ENCODE results near the gene HS6ST2. TPM values are rescaled to one million over a fixed set of nuclear protein-coding genes. Genes with fewer than 3 reads are reported as not detected.

Gene HS6ST2
- total RNA-seq, 1 experiment from 2014 or later: 8.1 TPM

DNA sequence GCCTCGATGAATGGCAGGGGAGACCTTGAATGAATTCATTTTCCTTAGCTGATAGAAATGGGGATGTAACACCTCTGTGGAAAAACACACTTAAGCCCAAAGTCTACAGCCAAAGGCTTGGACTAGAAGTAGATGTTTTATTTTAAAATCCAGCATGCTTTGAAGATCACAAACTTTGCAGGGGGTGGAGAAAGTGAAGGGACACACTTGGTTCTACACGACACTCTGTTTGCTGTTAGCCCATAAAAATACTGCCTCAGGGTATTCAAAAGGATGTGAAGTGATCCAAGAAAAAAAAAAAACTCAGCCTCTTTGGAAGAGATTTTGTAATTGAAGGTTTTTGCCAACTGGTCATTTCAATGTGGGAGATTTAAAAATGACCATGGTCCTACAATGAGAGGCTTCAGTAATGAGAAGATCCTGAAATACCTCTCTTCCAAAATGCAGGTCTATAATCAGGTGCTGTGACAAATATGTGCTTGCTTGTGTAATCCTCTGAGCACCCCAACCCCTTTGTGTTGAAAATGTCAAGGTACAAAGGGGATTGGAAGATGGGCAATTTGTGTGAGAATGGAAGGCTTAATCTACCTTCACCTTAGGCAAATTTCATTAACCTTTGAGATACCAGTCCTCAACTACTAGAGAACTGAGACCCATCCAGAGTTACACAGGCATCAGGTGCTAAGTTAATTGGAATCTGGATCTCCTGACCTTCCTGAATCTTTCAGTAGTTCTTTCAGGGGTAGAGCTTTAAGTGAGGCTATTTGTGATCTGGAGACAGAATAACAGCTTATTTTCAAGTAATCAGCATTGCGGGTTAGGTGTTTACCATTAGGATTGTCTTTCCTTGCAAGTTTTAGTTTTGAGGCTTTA, 82.5 kb downstream of the HS6ST2 start (continued):
- TF ChIP-seq, protein P1, sequence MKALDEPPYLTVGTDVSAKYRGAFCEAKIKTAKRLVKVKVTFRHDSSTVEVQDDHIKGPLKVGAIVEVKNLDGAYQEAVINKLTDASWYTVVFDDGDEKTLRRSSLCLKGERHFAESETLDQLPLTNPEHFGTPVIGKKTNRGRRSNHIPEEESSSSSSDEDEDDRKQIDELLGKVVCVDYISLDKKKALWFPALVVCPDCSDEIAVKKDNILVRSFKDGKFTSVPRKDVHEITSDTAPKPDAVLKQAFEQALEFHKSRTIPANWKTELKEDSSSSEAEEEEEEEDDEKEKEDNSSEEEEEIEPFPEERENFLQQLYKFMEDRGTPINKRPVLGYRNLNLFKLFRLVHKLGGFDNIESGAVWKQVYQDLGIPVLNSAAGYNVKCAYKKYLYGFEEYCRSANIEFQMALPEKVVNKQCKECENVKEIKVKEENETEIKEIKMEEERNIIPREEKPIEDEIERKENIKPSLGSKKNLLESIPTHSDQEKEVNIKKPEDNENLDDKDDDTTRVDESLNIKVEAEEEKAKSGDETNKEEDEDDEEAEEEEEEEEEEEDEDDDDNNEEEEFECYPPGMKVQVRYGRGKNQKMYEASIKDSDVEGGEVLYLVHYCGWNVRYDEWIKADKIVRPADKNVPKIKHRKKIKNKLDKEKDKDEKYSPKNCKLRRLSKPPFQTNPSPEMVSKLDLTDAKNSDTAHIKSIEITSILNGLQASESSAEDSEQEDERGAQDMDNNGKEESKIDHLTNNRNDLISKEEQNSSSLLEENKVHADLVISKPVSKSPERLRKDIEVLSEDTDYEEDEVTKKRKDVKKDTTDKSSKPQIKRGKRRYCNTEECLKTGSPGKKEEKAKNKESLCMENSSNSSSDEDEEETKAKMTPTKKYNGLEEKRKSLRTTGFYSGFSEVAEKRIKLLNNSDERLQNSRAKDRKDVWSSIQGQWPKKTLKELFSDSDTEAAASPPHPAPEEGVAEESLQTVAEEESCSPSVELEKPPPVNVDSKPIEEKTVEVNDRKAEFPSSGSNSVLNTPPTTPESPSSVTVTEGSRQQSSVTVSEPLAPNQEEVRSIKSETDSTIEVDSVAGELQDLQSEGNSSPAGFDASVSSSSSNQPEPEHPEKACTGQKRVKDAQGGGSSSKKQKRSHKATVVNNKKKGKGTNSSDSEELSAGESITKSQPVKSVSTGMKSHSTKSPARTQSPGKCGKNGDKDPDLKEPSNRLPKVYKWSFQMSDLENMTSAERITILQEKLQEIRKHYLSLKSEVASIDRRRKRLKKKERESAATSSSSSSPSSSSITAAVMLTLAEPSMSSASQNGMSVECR (CRISPR knock-in tag; IDR thresholded peaks at IDR 0.05; ENCODE audit: borderline replicate concordance): no peak
- TF ChIP-seq, protein P2, sequence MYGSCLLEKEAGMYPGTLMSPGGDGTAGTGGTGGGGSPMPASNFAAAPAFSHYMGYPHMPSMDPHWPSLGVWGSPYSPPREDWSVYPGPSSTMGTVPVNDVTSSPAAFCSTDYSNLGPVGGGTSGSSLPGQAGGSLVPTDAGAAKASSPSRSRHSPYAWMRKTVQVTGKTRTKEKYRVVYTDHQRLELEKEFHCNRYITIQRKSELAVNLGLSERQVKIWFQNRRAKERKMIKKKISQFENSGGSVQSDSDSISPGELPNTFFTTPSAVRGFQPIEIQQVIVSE (CRISPR knock-in tag; IDR thresholded peaks at IDR 0.05; ENCODE audit: borderline replicate concordance): no peak
- no peak for TF ChIP-seq OVOL2 (CRISPR knock-in tag; IDR thresholded peaks at IDR 0.05; ENCODE audit: borderline replicate concordance)
- no peak for TF ChIP-seq JUN (CRISPR knock-in tag; IDR thresholded peaks at IDR 0.05)

DNA sequence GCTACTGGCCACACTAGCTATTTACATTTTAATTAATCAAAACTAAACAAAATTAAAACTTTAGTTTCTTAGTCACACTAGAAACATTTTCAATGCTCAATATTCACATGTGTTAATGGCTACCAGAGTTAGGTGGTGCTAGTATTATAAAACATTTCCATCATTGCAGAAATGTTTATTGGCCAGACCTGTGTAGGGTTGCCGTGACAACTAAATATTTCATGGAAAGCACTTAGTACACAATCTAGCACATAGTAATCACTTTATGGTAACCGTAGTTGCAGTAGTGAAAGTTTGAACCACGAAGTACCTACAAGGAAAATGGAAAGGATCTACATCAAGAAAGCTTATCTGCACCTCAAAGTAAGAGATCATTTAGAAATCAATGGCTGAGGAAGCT, 95.9 kb downstream of the HS6ST2 start:
- peaks cover 12% of the 10 kb centered on the region for H3K9me3 Mint-ChIP-seq
- H3K27ac Mint-ChIP-seq: no peak overlapping the region
- no peaks in the 10 kb centered on the region for H3K27me3 Mint-ChIP-seq (ENCODE audit: low read depth)
- no peak for DNase-seq (ENCODE audit: low spot score)
- ChIA-PET POLR2A (no interaction called here), CTCF (no interaction called here)
- peaks cover 11% of the 10 kb centered on the region for H3K36me3 Mint-ChIP-seq
- H3K4me3 Mint-ChIP-seq: no peak overlapping the region
- H3K4me1 Mint-ChIP-seq: 0 out of 2 replicates have a peak, but pooled peaks cover 5% of the 10 kb centered on the region
- no peak for ATAC-seq
- TF ChIP-seq, protein P3, sequence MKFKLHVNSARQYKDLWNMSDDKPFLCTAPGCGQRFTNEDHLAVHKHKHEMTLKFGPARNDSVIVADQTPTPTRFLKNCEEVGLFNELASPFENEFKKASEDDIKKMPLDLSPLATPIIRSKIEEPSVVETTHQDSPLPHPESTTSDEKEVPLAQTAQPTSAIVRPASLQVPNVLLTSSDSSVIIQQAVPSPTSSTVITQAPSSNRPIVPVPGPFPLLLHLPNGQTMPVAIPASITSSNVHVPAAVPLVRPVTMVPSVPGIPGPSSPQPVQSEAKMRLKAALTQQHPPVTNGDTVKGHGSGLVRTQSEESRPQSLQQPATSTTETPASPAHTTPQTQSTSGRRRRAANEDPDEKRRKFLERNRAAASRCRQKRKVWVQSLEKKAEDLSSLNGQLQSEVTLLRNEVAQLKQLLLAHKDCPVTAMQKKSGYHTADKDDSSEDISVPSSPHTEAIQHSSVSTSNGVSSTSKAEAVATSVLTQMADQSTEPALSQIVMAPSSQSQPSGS (CRISPR knock-in tag; IDR thresholded peaks at IDR 0.05; ENCODE audit: borderline replicate concordance, low read depth): no peak
- TF ChIP-seq, protein P4, sequence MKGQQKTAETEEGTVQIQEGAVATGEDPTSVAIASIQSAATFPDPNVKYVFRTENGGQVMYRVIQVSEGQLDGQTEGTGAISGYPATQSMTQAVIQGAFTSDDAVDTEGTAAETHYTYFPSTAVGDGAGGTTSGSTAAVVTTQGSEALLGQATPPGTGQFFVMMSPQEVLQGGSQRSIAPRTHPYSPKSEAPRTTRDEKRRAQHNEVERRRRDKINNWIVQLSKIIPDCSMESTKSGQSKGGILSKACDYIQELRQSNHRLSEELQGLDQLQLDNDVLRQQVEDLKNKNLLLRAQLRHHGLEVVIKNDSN (CRISPR knock-in tag; IDR thresholded peaks at IDR 0.05): no peak
- TF ChIP-seq ATF1 (CRISPR knock-in tag; IDR thresholded peaks at IDR 0.05) (no peak), FOXJ3 (CRISPR knock-in tag; IDR thresholded peaks at IDR 0.05; ENCODE audit: borderline replicate concordance) (no peak), SMAD4 (CRISPR knock-in tag; IDR thresholded peaks at IDR 0.05) (no peak), NFE2L1 (CRISPR knock-in tag; IDR thresholded peaks at IDR 0.05) (no peak), KAT7 (CRISPR knock-in tag; IDR thresholded peaks at IDR 0.05; ENCODE audit: borderline replicate concordance) (no peak), GABPB1 (CRISPR knock-in tag; IDR thresholded peaks at IDR 0.05) (no peak), GRHL2 (CRISPR knock-in tag; IDR thresholded peaks at IDR 0.05; ENCODE audit: insufficient replicate concordance, severe bottlenecking) (no peak), FOXK1 (CRISPR knock-in tag; IDR thresholded peaks at IDR 0.05) (no peak), IRF2 (CRISPR knock-in tag; IDR thresholded peaks at IDR 0.05; ENCODE audit: borderline replicate concordance, low read depth) (no peak)
- TF ChIP-seq, protein P5, sequence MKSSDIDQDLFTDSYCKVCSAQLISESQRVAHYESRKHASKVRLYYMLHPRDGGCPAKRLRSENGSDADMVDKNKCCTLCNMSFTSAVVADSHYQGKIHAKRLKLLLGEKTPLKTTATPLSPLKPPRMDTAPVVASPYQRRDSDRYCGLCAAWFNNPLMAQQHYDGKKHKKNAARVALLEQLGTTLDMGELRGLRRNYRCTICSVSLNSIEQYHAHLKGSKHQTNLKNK (CRISPR knock-in tag; IDR thresholded peaks at IDR 0.05): no peak
- TF ChIP-seq, protein P6, sequence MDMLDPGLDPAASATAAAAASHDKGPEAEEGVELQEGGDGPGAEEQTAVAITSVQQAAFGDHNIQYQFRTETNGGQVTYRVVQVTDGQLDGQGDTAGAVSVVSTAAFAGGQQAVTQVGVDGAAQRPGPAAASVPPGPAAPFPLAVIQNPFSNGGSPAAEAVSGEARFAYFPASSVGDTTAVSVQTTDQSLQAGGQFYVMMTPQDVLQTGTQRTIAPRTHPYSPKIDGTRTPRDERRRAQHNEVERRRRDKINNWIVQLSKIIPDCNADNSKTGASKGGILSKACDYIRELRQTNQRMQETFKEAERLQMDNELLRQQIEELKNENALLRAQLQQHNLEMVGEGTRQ (CRISPR knock-in tag; IDR thresholded peaks at IDR 0.05): no peak
- TF ChIP-seq, protein P7, sequence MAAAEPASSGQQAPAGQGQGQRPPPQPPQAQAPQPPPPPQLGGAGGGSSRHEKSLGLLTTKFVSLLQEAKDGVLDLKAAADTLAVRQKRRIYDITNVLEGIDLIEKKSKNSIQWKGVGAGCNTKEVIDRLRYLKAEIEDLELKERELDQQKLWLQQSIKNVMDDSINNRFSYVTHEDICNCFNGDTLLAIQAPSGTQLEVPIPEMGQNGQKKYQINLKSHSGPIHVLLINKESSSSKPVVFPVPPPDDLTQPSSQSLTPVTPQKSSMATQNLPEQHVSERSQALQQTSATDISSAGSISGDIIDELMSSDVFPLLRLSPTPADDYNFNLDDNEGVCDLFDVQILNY (CRISPR knock-in tag; IDR thresholded peaks at IDR 0.05): no peak
- TF ChIP-seq, protein P8, sequence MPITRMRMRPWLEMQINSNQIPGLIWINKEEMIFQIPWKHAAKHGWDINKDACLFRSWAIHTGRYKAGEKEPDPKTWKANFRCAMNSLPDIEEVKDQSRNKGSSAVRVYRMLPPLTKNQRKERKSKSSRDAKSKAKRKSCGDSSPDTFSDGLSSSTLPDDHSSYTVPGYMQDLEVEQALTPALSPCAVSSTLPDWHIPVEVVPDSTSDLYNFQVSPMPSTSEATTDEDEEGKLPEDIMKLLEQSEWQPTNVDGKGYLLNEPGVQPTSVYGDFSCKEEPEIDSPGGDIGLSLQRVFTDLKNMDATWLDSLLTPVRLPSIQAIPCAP (CRISPR knock-in tag; IDR thresholded peaks at IDR 0.05): no peak
- TF ChIP-seq, protein P9, sequence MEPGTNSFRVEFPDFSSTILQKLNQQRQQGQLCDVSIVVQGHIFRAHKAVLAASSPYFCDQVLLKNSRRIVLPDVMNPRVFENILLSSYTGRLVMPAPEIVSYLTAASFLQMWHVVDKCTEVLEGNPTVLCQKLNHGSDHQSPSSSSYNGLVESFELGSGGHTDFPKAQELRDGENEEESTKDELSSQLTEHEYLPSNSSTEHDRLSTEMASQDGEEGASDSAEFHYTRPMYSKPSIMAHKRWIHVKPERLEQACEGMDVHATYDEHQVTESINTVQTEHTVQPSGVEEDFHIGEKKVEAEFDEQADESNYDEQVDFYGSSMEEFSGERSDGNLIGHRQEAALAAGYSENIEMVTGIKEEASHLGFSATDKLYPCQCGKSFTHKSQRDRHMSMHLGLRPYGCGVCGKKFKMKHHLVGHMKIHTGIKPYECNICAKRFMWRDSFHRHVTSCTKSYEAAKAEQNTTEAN (CRISPR knock-in tag; IDR thresholded peaks at IDR 0.05): no peak
- TF ChIP-seq, protein P10, sequence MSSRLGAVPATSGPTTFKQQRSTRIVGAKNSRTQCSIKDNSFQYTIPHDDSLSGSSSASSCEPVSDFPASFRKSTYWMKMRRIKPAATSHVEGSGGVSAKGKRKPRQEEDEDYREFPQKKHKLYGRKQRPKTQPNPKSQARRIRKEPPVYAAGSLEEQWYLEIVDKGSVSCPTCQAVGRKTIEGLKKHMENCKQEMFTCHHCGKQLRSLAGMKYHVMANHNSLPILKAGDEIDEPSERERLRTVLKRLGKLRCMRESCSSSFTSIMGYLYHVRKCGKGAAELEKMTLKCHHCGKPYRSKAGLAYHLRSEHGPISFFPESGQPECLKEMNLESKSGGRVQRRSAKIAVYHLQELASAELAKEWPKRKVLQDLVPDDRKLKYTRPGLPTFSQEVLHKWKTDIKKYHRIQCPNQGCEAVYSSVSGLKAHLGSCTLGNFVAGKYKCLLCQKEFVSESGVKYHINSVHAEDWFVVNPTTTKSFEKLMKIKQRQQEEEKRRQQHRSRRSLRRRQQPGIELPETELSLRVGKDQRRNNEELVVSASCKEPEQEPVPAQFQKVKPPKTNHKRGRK (CRISPR knock-in tag; IDR thresholded peaks at IDR 0.05; ENCODE audit: borderline replicate concordance): no peak

Measured in WTC11 (cell line).